ENCODE results near the gene HAUS6.

The HAUS6 gene

GRCh38 chr9:19087106-19088000 is 15.4 kb downstream of the HAUS6 start:
- H3K4me3 ChIP-seq (ENCODE audit: low read depth, low read length, poor library complexity, severe bottlenecking): no peak overlapping the region
- TF ChIP-seq CTCF (IDR thresholded peaks at IDR 0.05; ENCODE audit: low read length): no peak
- TF ChIP-seq EZH2 (IDR thresholded peaks at IDR 0.05; ENCODE audit: borderline replicate concordance, low read length): no peak
- H3K9me3 ChIP-seq (ENCODE audit: low read length): no peaks in the 10 kb centered on the region
- H3K27me3 ChIP-seq (ENCODE audit: insufficient read depth, low read length): no peaks in the 10 kb centered on the region
- H3K4me2 ChIP-seq (ENCODE audit: low read length): no peak overlapping the region
- no peak overlapping the region for H2AFZ ChIP-seq (ENCODE audit: low read length)
- H4K20me1 ChIP-seq (ENCODE audit: insufficient read depth, low read length): no peaks in the 10 kb centered on the region
- H3K79me2 ChIP-seq (ENCODE audit: insufficient read depth, low read length): no peaks in the 10 kb centered on the region
- H3K4me1 ChIP-seq (ENCODE audit: insufficient read depth, low read length, severe bottlenecking): no peaks in the 10 kb centered on the region
- no peaks in the 10 kb centered on the region for H3F3A ChIP-seq (ENCODE audit: insufficient read depth, low read length)
- H3K9ac ChIP-seq (ENCODE audit: low read length): no peak overlapping the region
- H3K9me2 ChIP-seq (ENCODE audit: low read depth, low read length): no peaks in the 10 kb centered on the region
- no peak overlapping the region for H3K27ac ChIP-seq (ENCODE audit: low read depth, low read length, poor library complexity, severe bottlenecking)
- peaks cover 90% of the 10 kb centered on the region for H3K36me3 ChIP-seq (ENCODE audit: insufficient read depth, low read length)

DNA sequence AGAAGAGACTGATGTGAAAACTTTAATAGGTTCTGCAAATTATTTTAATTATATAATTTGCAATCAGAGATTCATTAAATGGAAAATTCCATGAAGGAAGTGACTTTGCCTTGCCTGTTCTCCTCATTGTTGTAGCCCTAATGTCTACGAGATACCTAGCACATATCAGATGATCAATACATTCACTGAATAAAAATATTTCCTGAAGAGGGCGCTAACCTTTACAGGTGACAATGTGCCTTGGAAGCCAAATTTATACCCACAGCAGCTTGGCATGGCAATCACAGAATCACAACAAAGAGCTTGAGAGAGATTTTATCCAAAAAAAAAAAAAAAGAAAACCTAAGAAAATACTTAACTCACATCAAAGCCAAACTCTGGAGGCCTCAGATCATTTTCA is 17.4 kb downstream of the HAUS6 start:
- H3K4me2 ChIP-seq (ENCODE audit: low read length): no peak overlapping the region
- H3K36me3 ChIP-seq (ENCODE audit: insufficient read depth, low read length): peaks cover 82% of the 10 kb centered on the region
- H3K79me2 ChIP-seq (ENCODE audit: insufficient read depth, low read length): no peaks in the 10 kb centered on the region

GRCh38 chr9:19074836-19075235 is 27.9 kb downstream of the HAUS6 start:
- H4K20me1 ChIP-seq (ENCODE audit: insufficient read depth, low read length): no peaks in the 10 kb centered on the region
- no peak overlapping the region for H3K27ac ChIP-seq (ENCODE audit: low read depth, low read length, poor library complexity, severe bottlenecking)
- H3K9me3 ChIP-seq (ENCODE audit: low read length): 0 out of 2 replicates have a peak, but pooled peaks cover 2% of the 10 kb centered on the region
- no peak overlapping the region for H3K4me3 ChIP-seq (ENCODE audit: low read depth, low read length, poor library complexity, severe bottlenecking)
- no peaks in the 10 kb centered on the region for H3K27me3 ChIP-seq (ENCODE audit: insufficient read depth, low read length)
- no peak overlapping the region for H3K4me2 ChIP-seq (ENCODE audit: low read length)
- no peaks in the 10 kb centered on the region for H3K79me2 ChIP-seq (ENCODE audit: insufficient read depth, low read length)
- peaks cover 90% of the 10 kb centered on the region for H3K36me3 ChIP-seq (ENCODE audit: insufficient read depth, low read length)
- no peaks in the 10 kb centered on the region for H3K4me1 ChIP-seq (ENCODE audit: insufficient read depth, low read length, severe bottlenecking)
- H3K9me2 ChIP-seq (ENCODE audit: low read depth, low read length): no peaks in the 10 kb centered on the region
- TF ChIP-seq EZH2 (IDR thresholded peaks at IDR 0.05; ENCODE audit: borderline replicate concordance, low read length) (no peak), CTCF (IDR thresholded peaks at IDR 0.05; ENCODE audit: low read length) (no peak)
- no peak overlapping the region for H3K9ac ChIP-seq (ENCODE audit: low read length)
- H3F3A ChIP-seq (ENCODE audit: insufficient read depth, low read length): no peaks in the 10 kb centered on the region
- no peak overlapping the region for H2AFZ ChIP-seq (ENCODE audit: low read length)

More for the DNA sequence above, 17.4 kb downstream of the HAUS6 start:
- Histone ChIP-seq H3K27me3 (ENCODE audit: insufficient read depth, low read length) (no peaks in the 10 kb centered on the region), H3K9me2 (ENCODE audit: low read depth, low read length) (no peaks in the 10 kb centered on the region), H3K27ac (ENCODE audit: low read depth, low read length, poor library complexity, severe bottlenecking) (no peak overlapping the region), H3K4me3 (ENCODE audit: low read depth, low read length, poor library complexity, severe bottlenecking) (no peak overlapping the region), H3K9me3 (ENCODE audit: low read length) (no peaks in the 10 kb centered on the region), H3K9ac (ENCODE audit: low read length) (no peak overlapping the region), H3K4me1 (ENCODE audit: insufficient read depth, low read length, severe bottlenecking) (no peaks in the 10 kb centered on the region), H3F3A (ENCODE audit: insufficient read depth, low read length) (no peaks in the 10 kb centered on the region), H2AFZ (ENCODE audit: low read length) (no peak overlapping the region), H4K20me1 (ENCODE audit: insufficient read depth, low read length) (no peaks in the 10 kb centered on the region)
- TF ChIP-seq CTCF (IDR thresholded peaks at IDR 0.05; ENCODE audit: low read length): peak; percentile 53
- TF ChIP-seq EZH2 (IDR thresholded peaks at IDR 0.05; ENCODE audit: borderline replicate concordance, low read length): no peak

Data from OCI-LY1 (cell line).